Raji (cell line): ENCODE results near the gene TNNC2.
A peak's percentile ranks its signal among the peaks of the same experiment; 100 is the strongest.

ENCODE experiments used
- POLR2A ChIP-seq: IDR thresholded peaks from 2 replicates; pipeline ENCODE4 v1.6.1; 2011; ENCODE audit warnings: low read depth, low read length, control low read depth; ENCODE audit not compliant: insufficient read depth

TNNC2 gene

GRCh38 chr20:45814314-45814713 is 12.8 kb downstream of the TNNC2 start:
- TF ChIP-seq POLR2A, result no peak

GRCh38 chr20:45813489-45813888 is 13.6 kb downstream of the TNNC2 start:
- TF ChIP-seq POLR2A, result no peak

GRCh38 chr20:45813006-45813340 is 14.1 kb downstream of the TNNC2 start:
- TF ChIP-seq POLR2A, result no peak

GRCh38 chr20:45812157-45813005 is 14.7 kb downstream of the TNNC2 start, which contains the start of gene UBE2C:
Gene UBE2C, plus strand, starts transcription at chr20:45812644. Its CDS starts 52 bp downstream, at chr20:45812696.
- TF ChIP-seq POLR2A, result peak; percentile 76

GRCh38 chr20:45810191-45810970 is 16.7 kb downstream of the TNNC2 start:
- TF ChIP-seq POLR2A, result no peak

GRCh38 chr20:45801851-45802250 is 25.3 kb downstream of the TNNC2 start:
- no peak for TF ChIP-seq POLR2A

- TF ChIP-seq POLR2A, result no peak
These were observed 28.0 kb downstream of the TNNC2 start for GRCh38 chr20:45798935-45799642.

GRCh38 chr20:45796337-45797065 is 30.6 kb downstream of the TNNC2 start:
- TF ChIP-seq POLR2A, result no peak

GRCh38 chr20:45792317-45793118 is 34.6 kb downstream of the TNNC2 start:
- no peak for TF ChIP-seq POLR2A

GRCh38 chr20:45788351-45788750 is 38.8 kb downstream of the TNNC2 start:
- TF ChIP-seq POLR2A, result no peak

- no peak for TF ChIP-seq POLR2A
These were observed 43.3 kb downstream of the TNNC2 start for GRCh38 chr20:45783656-45784294.

- TF ChIP-seq POLR2A, result no peak
These were observed 44.2 kb downstream of the TNNC2 start for GRCh38 chr20:45782890-45783289.

GRCh38 chr20:45781391-45781931 is 45.7 kb downstream of the TNNC2 start:
- TF ChIP-seq POLR2A, result no peak
